HG02763 (cell line): Measurements from ENCODE around the gene SIN3B.
A peak's percentile ranks its signal among the peaks of the same experiment; 100 is the strongest.

Experiments
- ATAC-seq: cut with Tn5 transposase; IDR thresholded peaks from one replicate; pipeline ENCODE4 v1.9.1; 2021; ENCODE audit warnings: mild to moderate bottlenecking, moderate library complexity; ENCODE audit not compliant: unreplicated experiment

SIN3B gene

DNA sequence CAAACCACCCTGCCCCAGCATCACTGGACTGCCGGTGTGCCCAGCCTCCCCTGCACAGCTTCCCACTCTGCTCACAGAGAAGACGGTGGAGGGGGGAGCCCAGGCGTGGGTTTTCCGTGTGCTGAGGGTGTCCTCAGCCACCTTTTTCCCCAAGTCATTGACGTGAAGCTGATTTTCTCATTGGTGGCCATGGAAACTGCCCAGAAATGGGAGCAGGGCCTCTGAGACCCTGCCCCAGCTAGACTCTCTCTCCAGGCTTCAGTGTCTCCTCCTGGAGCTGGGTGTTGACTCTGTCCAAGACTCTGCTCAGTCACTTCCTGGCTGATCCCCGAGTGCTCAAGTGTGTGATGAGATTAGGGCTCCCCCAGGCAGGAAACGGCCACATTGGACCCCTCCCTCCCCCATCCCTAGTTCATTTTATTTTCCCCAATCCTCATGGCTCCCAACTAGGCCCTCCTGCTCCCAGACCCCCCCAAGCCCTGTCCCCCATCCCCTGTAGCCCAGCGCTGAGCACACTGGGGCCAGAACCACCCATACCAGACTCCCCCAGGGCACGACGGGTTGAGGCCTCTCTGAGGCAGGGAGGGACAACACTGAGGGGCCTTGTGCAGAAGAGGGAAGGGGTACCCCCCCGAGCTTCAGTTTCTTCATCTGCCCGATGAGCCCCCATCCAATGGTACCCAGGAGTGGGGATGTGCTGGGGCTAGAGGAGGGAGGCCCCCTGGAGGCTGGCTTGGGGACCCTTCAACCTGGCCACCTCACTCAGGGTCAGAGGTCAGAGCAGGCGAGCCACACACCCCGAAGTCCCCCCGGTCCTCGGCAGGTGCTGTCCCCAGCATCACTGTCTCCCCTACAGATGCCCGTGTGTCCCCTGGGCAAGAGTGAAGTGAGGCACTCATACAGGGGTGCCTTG lies 58.4 kb downstream of the SIN3B start:
- no peak for ATAC-seq

DNA sequence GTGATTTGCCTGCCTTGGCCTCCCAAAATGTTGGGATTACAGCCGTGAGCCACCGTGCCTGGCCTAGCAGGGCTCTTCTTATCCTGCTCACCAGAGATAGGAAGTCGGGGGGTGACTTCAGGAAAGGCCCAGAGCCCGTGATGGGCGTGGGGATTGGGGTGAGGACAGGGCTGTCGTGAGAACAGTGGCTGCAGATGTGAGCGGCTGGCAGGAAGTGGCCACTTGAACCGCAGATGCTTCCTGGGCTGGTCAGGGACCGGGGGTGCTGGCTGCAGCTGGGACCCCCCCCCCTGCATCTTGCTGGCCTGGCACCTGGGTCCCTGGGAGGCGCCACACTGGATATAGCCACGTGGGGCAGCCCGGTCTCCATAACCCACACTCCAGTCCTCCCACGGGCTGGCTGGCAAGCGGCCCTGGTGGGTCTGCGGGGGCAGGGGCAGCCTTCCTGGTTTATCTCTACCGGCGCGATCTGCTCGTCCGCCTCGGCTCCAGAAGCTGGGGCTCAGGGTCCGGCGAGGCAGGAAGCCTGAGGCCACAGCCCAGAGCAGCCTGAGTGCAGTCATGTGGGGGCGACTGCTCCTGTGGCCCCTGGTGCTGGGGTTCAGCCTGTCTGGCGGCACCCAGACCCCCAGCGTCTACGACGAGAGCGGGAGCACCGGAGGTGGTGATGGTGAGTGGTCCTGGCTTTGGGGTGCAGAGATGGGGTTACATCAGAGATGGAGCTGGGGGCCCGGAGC lies 59.6 kb downstream of the SIN3B start, which contains the start of gene F2RL3:
Gene F2RL3 (plus strand): TSS at position 371 of the 737 bp plus-strand sequence. CDS start 191 bp downstream, at position 562.
- peak; percentile 40 for ATAC-seq

DNA sequence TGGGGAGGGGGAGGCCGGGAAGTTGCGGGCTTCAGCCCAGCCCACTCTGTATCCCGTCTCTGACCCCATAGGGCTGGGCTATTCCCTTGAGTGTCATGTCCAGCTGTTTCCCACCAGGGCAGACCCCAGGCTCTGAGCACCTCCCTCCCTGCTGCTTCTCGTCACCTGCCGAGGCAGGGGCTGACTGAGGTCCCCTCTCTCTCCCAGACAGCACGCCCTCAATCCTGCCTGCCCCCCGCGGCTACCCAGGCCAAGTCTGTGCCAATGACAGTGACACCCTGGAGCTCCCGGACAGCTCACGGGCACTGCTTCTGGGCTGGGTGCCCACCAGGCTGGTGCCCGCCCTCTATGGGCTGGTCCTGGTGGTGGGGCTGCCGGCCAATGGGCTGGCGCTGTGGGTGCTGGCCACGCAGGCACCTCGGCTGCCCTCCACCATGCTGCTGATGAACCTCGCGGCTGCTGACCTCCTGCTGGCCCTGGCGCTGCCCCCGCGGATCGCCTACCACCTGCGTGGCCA lies 60.2 kb downstream of the SIN3B start:
- no peak for ATAC-seq

DNA sequence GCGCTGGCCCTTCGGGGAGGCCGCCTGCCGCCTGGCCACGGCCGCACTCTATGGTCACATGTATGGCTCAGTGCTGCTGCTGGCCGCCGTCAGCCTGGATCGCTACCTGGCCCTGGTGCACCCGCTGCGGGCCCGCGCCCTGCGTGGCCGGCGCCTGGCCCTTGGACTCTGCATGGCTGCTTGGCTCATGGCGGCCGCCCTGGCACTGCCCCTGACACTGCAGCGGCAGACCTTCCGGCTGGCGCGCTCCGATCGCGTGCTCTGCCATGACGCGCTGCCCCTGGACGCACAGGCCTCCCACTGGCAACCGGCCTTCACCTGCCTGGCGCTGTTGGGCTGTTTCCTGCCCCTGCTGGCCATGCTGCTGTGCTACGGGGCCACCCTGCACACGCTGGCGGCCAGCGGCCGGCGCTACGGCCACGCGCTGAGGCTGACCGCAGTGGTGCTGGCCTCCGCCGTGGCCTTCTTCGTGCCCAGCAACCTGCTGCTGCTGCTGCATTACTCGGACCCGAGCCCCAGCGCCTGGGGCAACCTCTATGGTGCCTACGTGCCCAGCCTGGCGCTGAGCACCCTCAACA lies 60.8 kb downstream of the SIN3B start:
- no peak for ATAC-seq

DNA sequence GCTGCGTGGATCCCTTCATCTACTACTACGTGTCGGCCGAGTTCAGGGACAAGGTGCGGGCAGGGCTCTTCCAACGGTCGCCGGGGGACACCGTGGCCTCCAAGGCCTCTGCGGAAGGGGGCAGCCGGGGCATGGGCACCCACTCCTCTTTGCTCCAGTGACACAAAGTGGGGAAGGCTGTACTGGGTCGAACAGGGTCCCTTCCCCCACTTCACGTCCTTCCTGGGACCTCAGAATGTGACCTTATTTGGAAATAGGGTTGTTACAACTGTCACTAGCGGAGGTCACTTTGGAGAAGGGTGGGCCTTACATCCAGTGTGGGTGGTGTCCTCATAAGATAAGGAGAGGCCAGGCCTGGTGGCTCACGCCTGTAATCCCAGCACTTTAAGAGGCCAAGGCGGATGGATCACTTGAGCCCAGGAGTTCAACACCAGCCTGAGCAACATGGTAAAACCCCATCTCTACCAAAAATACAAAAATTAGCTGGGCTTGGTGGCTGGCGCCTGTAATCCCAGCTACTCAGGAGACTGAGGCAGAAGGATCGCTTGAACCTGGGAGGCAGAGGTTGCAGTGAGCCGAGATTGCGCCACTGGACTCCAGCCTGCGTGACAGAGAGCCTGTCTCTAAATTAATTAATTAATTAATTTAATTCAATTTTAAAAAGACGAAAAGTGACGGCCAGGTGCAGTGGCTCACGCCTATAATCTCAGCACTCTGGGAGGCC lies 61.4 kb downstream of the SIN3B start:
- ATAC-seq: no peak

GRCh38 chr19:16891696-16892382 lies 62.6 kb downstream of the SIN3B start:
- ATAC-seq: no peak

DNA sequence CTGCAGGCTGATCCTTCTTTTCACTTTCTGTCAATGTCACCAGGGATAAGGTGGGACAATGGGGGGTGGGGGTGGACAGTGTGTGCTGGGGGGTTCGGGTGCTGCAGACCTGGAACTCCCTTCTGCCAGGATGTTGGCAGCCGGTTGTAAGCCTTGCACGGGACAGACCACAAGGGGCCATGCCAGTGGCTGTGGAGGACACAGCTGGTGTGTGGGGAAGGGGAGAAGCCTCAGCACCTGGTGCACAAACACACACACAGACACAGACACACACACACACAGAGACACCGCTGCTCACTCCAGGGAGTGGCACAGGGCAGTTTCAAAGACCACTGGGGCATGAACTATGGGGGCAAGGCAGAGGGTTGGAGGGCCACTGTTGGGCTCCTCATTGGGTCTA lies 63.2 kb downstream of the SIN3B start:
- no peak for ATAC-seq

DNA sequence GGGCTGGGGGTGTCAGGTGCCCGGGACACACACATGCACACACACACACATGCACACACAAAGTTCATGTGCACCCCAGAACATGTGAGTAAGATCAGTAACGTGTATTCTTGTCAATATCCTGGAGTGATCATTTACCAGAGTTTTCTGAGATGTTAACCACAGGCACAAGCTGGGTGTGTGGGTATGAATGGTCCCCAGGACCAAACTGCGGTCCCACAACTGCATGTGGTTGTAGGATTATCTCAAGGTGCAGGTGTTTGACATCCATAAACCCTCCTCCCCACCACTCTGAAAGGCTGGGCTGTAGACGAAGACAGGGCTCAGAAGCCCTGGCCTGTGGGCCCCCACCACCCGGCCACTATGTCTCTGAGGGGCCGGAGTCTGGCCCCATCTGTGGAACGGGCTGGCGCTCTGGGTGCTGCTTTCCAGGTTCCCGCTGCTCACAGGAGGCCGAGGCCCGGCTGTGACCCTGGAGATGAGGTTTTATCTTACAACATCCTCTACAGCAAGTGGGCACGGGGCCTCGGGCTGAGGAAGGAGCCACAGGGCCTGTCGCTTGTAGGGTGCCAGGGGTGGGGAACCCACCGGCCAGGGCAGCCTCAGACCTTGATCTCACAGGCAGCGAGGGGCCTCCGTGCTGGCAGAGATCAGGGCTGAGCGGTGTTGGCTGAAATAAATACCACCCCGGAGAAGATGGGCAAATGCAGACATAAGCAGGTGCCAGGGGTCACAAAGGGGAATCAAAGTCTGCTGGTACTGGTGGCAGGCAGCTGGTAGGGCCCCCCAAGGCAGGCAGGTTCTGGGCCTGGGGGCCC lies 63.9 kb downstream of the SIN3B start:
- ATAC-seq: no peak

DNA sequence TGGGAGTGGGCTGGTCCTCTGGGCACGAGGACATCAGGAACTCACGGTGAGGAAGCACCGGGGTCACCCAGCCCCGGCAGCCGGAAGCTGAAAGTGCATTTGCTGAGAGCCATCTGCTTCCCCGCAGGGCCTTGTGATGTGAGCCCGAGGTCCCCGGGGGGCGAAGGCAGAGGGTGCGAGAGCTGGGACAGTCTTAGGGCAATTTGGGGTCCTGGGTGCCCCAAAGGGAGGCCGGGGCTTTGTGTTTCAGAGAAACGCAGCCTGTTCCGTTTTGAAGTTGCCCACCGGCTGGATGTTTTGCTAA lies 64.4 kb downstream of the SIN3B start:
- ATAC-seq: no peak

GRCh38 chr19:16894080-16894479 lies 64.9 kb downstream of the SIN3B start:
- no peak for ATAC-seq

DNA sequence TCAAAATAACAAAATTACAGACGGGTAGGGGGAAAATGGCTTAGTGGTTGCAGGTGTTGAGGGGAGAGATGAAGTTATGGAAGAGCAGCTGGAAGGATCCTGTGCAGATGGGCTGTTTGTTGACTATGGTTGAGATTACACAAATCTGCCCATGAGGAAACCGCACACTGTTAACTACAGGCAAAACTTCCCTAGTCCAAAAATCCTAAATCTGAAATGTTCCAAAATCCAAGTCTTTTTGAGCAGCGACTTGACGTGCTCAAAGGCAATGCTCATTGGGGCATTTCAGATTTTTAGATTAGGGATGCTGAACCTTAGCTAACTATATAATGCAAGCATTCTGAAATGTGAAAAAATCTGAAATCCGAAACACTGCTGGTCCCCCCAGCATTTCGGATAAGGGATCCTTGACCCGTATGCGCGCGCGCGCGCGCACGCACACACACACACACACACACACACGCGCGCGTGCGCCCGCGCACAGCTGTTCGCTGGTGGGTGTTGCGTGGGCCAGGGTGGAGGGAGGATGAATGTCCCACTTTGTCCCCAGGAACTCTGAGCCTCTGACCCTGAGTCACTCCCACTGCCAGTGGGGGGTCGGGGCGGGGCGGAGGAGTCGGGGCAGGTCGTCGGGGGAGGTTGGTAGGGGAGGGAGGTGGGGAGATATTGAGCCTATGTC lies 66.4 kb downstream of the SIN3B start:
- no peak for ATAC-seq

GRCh38 chr19:16896146-16897028 lies 67.2 kb downstream of the SIN3B start:
- peak; percentile 32 for ATAC-seq

DNA sequence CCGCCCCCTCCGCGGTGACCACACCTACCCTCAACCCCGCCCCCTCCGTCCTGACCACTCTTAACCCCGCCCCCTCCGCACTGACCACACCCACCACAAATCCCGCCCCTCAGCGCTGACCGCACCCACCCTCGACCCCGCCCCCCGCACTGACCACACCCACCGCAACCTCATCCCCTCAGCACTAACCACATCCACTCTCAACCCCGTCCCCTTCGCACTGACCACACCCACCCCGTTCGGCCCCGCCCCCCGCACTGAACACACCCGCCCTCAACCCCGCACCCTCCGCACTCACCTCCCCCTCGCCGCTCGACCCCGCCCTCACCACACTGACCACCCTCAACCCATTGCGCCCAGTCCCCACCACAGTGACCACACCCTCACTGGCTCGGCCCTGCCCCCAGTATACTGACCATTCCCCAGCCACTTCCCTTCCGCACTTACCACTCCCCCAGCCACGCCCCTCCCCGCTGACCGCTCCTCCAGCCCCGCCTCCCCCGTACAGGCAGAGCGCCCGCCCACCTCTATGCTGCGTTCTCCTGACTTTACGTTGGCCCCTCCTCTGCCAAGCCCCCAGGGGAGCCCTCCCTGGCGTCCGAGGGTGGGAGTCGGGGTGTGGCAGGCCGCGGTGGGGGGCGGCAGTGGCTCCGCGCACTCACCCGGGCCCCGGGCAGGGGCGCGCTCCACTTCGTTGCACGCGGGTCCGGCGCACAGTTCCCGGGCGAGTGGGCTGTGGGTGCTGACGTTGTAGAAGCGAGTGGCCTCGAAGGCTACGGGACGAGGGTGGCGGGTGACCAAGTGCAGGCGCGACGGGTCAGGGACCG lies 68.0 kb downstream of the SIN3B start:
- peak; percentile 44 for ATAC-seq

GRCh38 chr19:16897856-16898161 lies 68.6 kb downstream of the SIN3B start:
- ATAC-seq: no peak

GRCh38 chr19:16898361-16899015 lies 69.3 kb downstream of the SIN3B start:
- ATAC-seq: no peak

DNA sequence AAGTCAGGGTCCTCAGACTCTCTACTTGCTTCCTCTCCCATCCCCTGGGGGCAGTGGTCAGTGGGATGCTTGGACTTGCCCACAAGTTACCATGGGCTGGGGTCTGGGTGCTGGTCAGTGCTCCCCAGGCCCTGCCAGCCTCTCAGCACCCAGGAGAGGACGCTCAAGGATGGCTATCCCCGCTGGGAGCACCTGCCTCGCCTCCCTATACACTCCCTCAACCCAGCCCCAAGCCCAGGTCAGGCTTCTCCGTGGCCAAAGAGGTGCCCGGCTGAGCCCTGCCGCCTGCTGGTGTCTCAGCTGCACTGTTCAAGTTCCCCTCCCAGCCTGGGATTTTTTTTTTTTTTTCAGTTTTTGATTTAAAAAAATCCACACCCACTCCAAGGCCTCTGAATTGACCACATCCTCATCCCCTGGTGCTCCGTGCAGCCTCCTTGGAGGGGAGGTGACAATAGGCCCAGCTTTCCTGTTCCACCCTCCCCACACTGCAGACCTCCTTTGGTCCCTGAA lies 70.4 kb downstream of the SIN3B start:
- no peak for ATAC-seq
